Neural progenitor cell (in vitro differentiated cells): Measurements from ENCODE around the gene NDUFS3.

Experiments
- CTCF ChIP-seq: fragments of 200-600 bp; sonication (generic); IDR thresholded peaks from 2 replicates; pipeline ENCODE4 v1.5.1; 2017; ENCODE audit warnings: antibody characterized with exemption, mild to moderate bottlenecking
- EZH2 ChIP-seq: fragments of 200-600 bp; sonication (generic); IDR thresholded peaks from 2 replicates; pipeline ENCODE4 v1.6.1; 2017; ENCODE audit warnings: antibody characterized with exemption, mild to moderate bottlenecking, moderate library complexity

- TF ChIP-seq EZH2 (peak; percentile 59), CTCF (no peak)
Measured at GRCh38 chr11:47593934-47594855, 15.3 kb downstream of the NDUFS3 start, which contains the start of gene C1QTNF4.
